Gastrocnemius medialis (tissue), 4 donors: ENCODE measurements around the gene CACNG1.

Experiments
- POLR2A ChIP-seq, 2 donors: fragments of 450-650 bp; IDR thresholded peaks; one replicate each; pipeline ENCODE4 v1.6.1; 2017; ENCODE audit warnings: antibody characterized with exemption in 2 of 2, mild to moderate bottlenecking in 2 of 2, moderate library complexity in 2 of 2
- TF ChIP-seq, protein P1 (sequence below), 5 experiments: fragments of 450-650 bp in 3 of 5; fragments of 200-600 bp in 2 of 5; sonication (generic) in 2 of 5; IDR thresholded peaks in 4 of 5; conservative IDR thresholded peaks in 1 of 5; 1 replicate in 4 of 5; 2 replicates in 1 of 5; pipeline ENCODE4 v1.5.1; 2016 to 2019; ENCODE audit warnings: antibody characterized with exemption in 5 of 5, mild to moderate bottlenecking in 3 of 5, moderate library complexity in 3 of 5

DNA sequence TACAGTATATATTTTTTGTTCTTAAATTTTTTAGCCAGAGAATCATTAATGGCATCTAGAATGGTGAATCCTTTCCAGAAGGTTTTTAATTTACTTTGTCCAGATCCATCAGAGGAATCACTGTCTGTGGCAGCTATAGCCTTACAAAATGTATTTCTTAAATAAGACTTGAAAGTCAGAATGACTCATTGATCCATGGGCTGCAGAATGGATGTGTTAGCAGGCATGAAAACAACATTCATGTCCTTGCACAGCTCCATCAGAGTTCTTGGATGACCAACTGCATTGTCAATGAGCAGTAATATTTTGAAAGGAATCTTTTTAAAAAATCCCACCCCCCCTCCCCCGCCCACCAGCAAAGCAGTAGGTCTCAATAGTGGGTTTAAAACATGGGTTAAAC is 51.4 kb downstream of the CACNG1 start:
- TF ChIP-seq, protein P1, sequence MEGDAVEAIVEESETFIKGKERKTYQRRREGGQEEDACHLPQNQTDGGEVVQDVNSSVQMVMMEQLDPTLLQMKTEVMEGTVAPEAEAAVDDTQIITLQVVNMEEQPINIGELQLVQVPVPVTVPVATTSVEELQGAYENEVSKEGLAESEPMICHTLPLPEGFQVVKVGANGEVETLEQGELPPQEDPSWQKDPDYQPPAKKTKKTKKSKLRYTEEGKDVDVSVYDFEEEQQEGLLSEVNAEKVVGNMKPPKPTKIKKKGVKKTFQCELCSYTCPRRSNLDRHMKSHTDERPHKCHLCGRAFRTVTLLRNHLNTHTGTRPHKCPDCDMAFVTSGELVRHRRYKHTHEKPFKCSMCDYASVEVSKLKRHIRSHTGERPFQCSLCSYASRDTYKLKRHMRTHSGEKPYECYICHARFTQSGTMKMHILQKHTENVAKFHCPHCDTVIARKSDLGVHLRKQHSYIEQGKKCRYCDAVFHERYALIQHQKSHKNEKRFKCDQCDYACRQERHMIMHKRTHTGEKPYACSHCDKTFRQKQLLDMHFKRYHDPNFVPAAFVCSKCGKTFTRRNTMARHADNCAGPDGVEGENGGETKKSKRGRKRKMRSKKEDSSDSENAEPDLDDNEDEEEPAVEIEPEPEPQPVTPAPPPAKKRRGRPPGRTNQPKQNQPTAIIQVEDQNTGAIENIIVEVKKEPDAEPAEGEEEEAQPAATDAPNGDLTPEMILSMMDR (IDR thresholded peaks at IDR 0.05 in 4 of 5, conservative IDR thresholded peaks at IDR 0.05 in 1 of 5), result no peak
- TF ChIP-seq POLR2A (IDR thresholded peaks at IDR 0.05), result no peak
